ENCODE measurements around the gene BCL11A. TPM values are rescaled to one million over a fixed set of nuclear protein-coding genes. Genes with fewer than 3 reads are reported as not detected.
A peak's percentile ranks its signal among the peaks of the same experiment; 100 is the strongest.

BCL11A gene
- under 1 TPM; 0.45 to 0.54 TPM for total RNA-seq

- CTCF ChIA-PET: interaction anchor here (1.2 kb wide), 1 partner anchor 28 kb away, joined by 5 read pairs; no protein-coding TSS in a partner anchor
These were observed at the start of gene BCL11A for GRCh38 chr2:60553495-60554073. Gene BCL11A (minus strand): TSS chr2:60553654. CDS start chr2:60553270, 384 bp downstream.

GRCh38 chr2:60602828-60603532 lies 49.5 kb upstream of the BCL11A start:
- Mint-ChIP-seq H3K9me3 (peaks cover 1% of the 10 kb centered on the region), H3K4me1 (ENCODE audit: low read depth) (no peaks in the 10 kb centered on the region)
- CTCF ChIA-PET: no interaction called here

More at GRCh38 chr2:60553495-60554073, at the start of gene BCL11A:
- Mint-ChIP-seq H3K9me3 (no peaks in the 10 kb centered on the region), H3K4me1 (ENCODE audit: low read depth) (peaks cover 44% of the 10 kb centered on the region), H3K36me3 (ENCODE audit: low read depth) (no peaks in the 10 kb centered on the region), H3K27ac (no peak within 1 kb of the TSS), H3K4me3 (peak within 1 kb of the TSS; percentile 76), H3K27me3 (peaks cover 57% of the 10 kb centered on the region)
- POLR2A ChIA-PET: no interaction called here
- DNase-seq (peak; percentile 48), ATAC-seq (no peak)
- no peak for TF ChIP-seq CTCF (IDR thresholded peaks at IDR 0.05)
- intact Hi-C loops (cut with micrococcal nuclease): loop anchor here (10.0 kb wide), 2 partner anchors 669 to 1249 kb away; no protein-coding TSS in a partner anchor

GRCh38 chr2:60602388-60602787 lies 48.9 kb upstream of the BCL11A start:
- Mint-ChIP-seq H3K4me3 (no peak overlapping the region), H3K9me3 (peaks cover 1% of the 10 kb centered on the region), H3K4me1 (ENCODE audit: low read depth) (no peaks in the 10 kb centered on the region), H3K36me3 (ENCODE audit: low read depth) (no peaks in the 10 kb centered on the region), H3K27ac (no peak overlapping the region), H3K27me3 (no peaks in the 10 kb centered on the region)
- no peak for TF ChIP-seq CTCF (IDR thresholded peaks at IDR 0.05)
- POLR2A ChIA-PET: no interaction called here
- CTCF ChIA-PET: interaction anchor here (1.3 kb wide), 1 partner anchor 72 kb away, joined by 4 read pairs; no protein-coding TSS in a partner anchor
- ATAC-seq (no peak), DNase-seq (no peak)
- intact Hi-C loops (cut with micrococcal nuclease): no loop called here

More at GRCh38 chr2:60602828-60603532, 49.5 kb upstream of the BCL11A start:
- ATAC-seq (no peak), DNase-seq (no peak)
- intact Hi-C loops (cut with micrococcal nuclease): no loop called here
- TF ChIP-seq CTCF (IDR thresholded peaks at IDR 0.05): no peak
- Mint-ChIP-seq H3K27ac (no peak overlapping the region), H3K4me3 (no peak overlapping the region), H3K36me3 (ENCODE audit: low read depth) (no peaks in the 10 kb centered on the region), H3K27me3 (no peaks in the 10 kb centered on the region)
- POLR2A ChIA-PET: no interaction called here

- ChIA-PET POLR2A (no interaction called here), CTCF (interaction anchor here (0.9 to 1.7 kb wide), 3 partner anchors 13 to 77 kb away, joined by 3 to 4 read pairs (median 4); no protein-coding TSS in a partner anchor)
- intact Hi-C loops (cut with micrococcal nuclease): no loop called here
- Mint-ChIP-seq H3K36me3 (ENCODE audit: low read depth) (no peaks in the 10 kb centered on the region), H3K27me3 (no peaks in the 10 kb centered on the region), H3K27ac (no peak overlapping the region), H3K9me3 (peaks cover 1% of the 10 kb centered on the region), H3K4me3 (no peak overlapping the region), H3K4me1 (ENCODE audit: low read depth) (no peaks in the 10 kb centered on the region)
- no peak for DNase-seq
- no peak for TF ChIP-seq CTCF (IDR thresholded peaks at IDR 0.05)
- no peak for ATAC-seq
These were observed 44.8 kb upstream of the BCL11A start for GRCh38 chr2:60598271-60598670.

- Mint-ChIP-seq H3K36me3 (ENCODE audit: low read depth) (no peaks in the 10 kb centered on the region), H3K27me3 (peaks cover 4% of the 10 kb centered on the region), H3K27ac (no peak overlapping the region), H3K4me3 (no peak overlapping the region), H3K4me1 (ENCODE audit: low read depth) (no peaks in the 10 kb centered on the region), H3K9me3 (peaks cover 7% of the 10 kb centered on the region)
- CTCF ChIA-PET: interaction anchor here (0.9 to 1.7 kb wide), 3 partner anchors 12 to 78 kb away, joined by 3 to 4 read pairs (median 4); no protein-coding TSS in a partner anchor
- POLR2A ChIA-PET: no interaction called here
- ATAC-seq (no peak), DNase-seq (no peak)
- no peak for TF ChIP-seq CTCF (IDR thresholded peaks at IDR 0.05)
- intact Hi-C loops (cut with micrococcal nuclease): no loop called here
These were observed 43.9 kb upstream of the BCL11A start for GRCh38 chr2:60597346-60597745.
